NT2/D1 (cell line): ENCODE results near the gene LRRC3C.
A peak's percentile ranks its signal among the peaks of the same experiment; 100 is the strongest.
"Not testable (repeated sequence)": the region's sequence is repeated elsewhere in the genome, so short reads cannot be mapped to it uniquely, and the experiment has no call there.

ENCODE experiments used
- DNase-seq: peaks from one replicate; pipeline ENCODE4 v3.0.0-alpha.2; 2011; ENCODE audit warnings: low read depth, low spot score
- H3K27me3 ChIP-seq: 2 replicates; pipeline ENCODE4 v1.6.0; 2011; ENCODE audit warnings: mild to moderate bottlenecking; ENCODE audit not compliant: insufficient read length, insufficient read depth
- H3K36me3 ChIP-seq: 2 replicates; pipeline ENCODE4 v1.6.1; 2011; ENCODE audit warnings: mild to moderate bottlenecking, low read length, mixed read lengths; ENCODE audit not compliant: insufficient read depth, insufficient read length
- H3K4me1 ChIP-seq: 2 replicates; pipeline ENCODE4 v1.5.1; 2011; ENCODE audit not compliant: insufficient read depth, insufficient read length
- H3K4me3 ChIP-seq: 2 replicates; pipeline ENCODE4 v1.5.1; 2011; ENCODE audit warnings: low read depth; ENCODE audit not compliant: insufficient read length
- H3K9ac ChIP-seq: 2 replicates; pipeline ENCODE4 v1.6.0; 2011; ENCODE audit warnings: low read depth; ENCODE audit not compliant: insufficient read length
- H3K9me3 ChIP-seq: 2 replicates; pipeline ENCODE4 v1.5.1; 2011; ENCODE audit warnings: mild to moderate bottlenecking, low read length; ENCODE audit not compliant: insufficient read depth
- SUZ12 ChIP-seq: IDR thresholded peaks from 2 replicates; pipeline ENCODE4 v1.6.1; 2011; ENCODE audit not compliant: insufficient read length, insufficient read depth; ENCODE audit errors: extremely low read depth
- YY1 ChIP-seq: IDR thresholded peaks from 2 replicates; pipeline ENCODE4 v1.6.1; 2011; ENCODE audit not compliant: insufficient read length, insufficient read depth
- ZNF274 ChIP-seq: IDR thresholded peaks from 2 replicates; pipeline ENCODE4 v1.6.1; 2011; ENCODE audit warnings: mild to moderate bottlenecking, low read depth, low read length

The LRRC3C gene

GRCh38 chr17:39946551-39947330 is 19.2 kb downstream of the LRRC3C start:
- peaks cover 13% of the 10 kb centered on the region for H3K4me1 ChIP-seq
- no peak overlapping the region for H3K4me3 ChIP-seq
- H3K9ac ChIP-seq = no peak overlapping the region
- no peak for DNase-seq
- H3K36me3 ChIP-seq = no peaks in the 10 kb centered on the region
- no peak for TF ChIP-seq SUZ12
- no peak for TF ChIP-seq ZNF274
- no peak for TF ChIP-seq YY1
- peaks cover 18% of the 10 kb centered on the region for H3K27me3 ChIP-seq
- no peaks in the 10 kb centered on the region; the same call in 1 of the 2 replicates for H3K9me3 ChIP-seq

GRCh38 chr17:39948489-39948828 is 20.9 kb downstream of the LRRC3C start:
- Histone ChIP-seq H3K27me3 (peaks cover 18% of the 10 kb centered on the region), H3K4me1 (peaks cover 18% of the 10 kb centered on the region)
- not testable (repeated sequence) for H3K9me3 ChIP-seq, H3K9ac ChIP-seq, DNase-seq, H3K36me3 ChIP-seq, H3K4me3 ChIP-seq

- Histone ChIP-seq H3K4me3 (no peak overlapping the region), H3K9ac (no peak overlapping the region), H3K27me3 (peaks cover 18% of the 10 kb centered on the region), H3K4me1 (peaks cover 18% of the 10 kb centered on the region), H3K36me3 (no peaks in the 10 kb centered on the region), H3K9me3 (no peaks in the 10 kb centered on the region)
- TF ChIP-seq SUZ12 (no peak), ZNF274 (no peak), YY1 (no peak)
- DNase-seq = no peak
Observed at GRCh38 chr17:39949028-39949427, 21.5 kb downstream of the LRRC3C start.

GRCh38 chr17:39950871-39951348 is 23.4 kb downstream of the LRRC3C start:
- Histone ChIP-seq H3K4me3 (no peak overlapping the region), H3K4me1 (peaks cover 18% of the 10 kb centered on the region), H3K27me3 (peaks cover 18% of the 10 kb centered on the region), H3K9me3 (no peaks in the 10 kb centered on the region), H3K9ac (no peak overlapping the region), H3K36me3 (no peaks in the 10 kb centered on the region)
- TF ChIP-seq YY1 = no peak
- TF ChIP-seq ZNF274 = no peak
- TF ChIP-seq SUZ12 = no peak
- no peak for DNase-seq

GRCh38 chr17:39951924-39952679 is 24.6 kb downstream of the LRRC3C start:
- Histone ChIP-seq H3K36me3 (no peaks in the 10 kb centered on the region), H3K4me3 (peak overlapping the region; percentile 45), H3K9ac (peak overlapping the region; percentile 65), H3K27me3 (peaks cover 18% of the 10 kb centered on the region), H3K9me3 (no peaks in the 10 kb centered on the region), H3K4me1 (peaks cover 15% of the 10 kb centered on the region)
- TF ChIP-seq ZNF274 = no peak
- no peak for TF ChIP-seq YY1
- no peak for TF ChIP-seq SUZ12
- no peak for DNase-seq

- peaks cover 15% of the 10 kb centered on the region for H3K4me1 ChIP-seq
- TF ChIP-seq YY1 (no peak), ZNF274 (no peak), SUZ12 (no peak)
- H3K4me3 ChIP-seq = peak overlapping the region; percentile 45
- H3K9ac ChIP-seq = peak overlapping the region; percentile 65
- DNase-seq = peak; percentile 88
- no peaks in the 10 kb centered on the region for H3K9me3 ChIP-seq
- peaks cover 18% of the 10 kb centered on the region for H3K27me3 ChIP-seq
- no peaks in the 10 kb centered on the region for H3K36me3 ChIP-seq
Observed at GRCh38 chr17:39952680-39953470, 25.3 kb downstream of the LRRC3C start.
